Measurements from ENCODE around the gene TMEM98.
"Not testable (repeated sequence)": the region's sequence is repeated elsewhere in the genome, so short reads cannot be mapped to it uniquely, and the experiment has no call there.

TMEM98 gene

GRCh38 chr17:32944248-32945020 lies 16.5 kb downstream of the TMEM98 start:
- no peak for DNase-seq

- no peak for DNase-seq
Measured at GRCh38 chr17:32946375-32947135, 18.6 kb downstream of the TMEM98 start.

GRCh38 chr17:32947736-32948135 lies 19.8 kb downstream of the TMEM98 start:
- DNase-seq: no peak

- no peak for DNase-seq
Measured at GRCh38 chr17:32949181-32949580, 21.2 kb downstream of the TMEM98 start.

GRCh38 chr17:32952491-32952890 lies 24.5 kb downstream of the TMEM98 start:
- DNase-seq: not testable (repeated sequence)

GRCh38 chr17:32953045-32953444 lies 25.1 kb downstream of the TMEM98 start:
- no peak for DNase-seq

GRCh38 chr17:32953857-32954256 lies 25.9 kb downstream of the TMEM98 start:
- DNase-seq: no peak

- no peak for DNase-seq
Measured at GRCh38 chr17:32954477-32954876, 26.5 kb downstream of the TMEM98 start.

GRCh38 chr17:32955155-32955554 lies 27.2 kb downstream of the TMEM98 start:
- DNase-seq: no peak

- no peak for DNase-seq
Measured at GRCh38 chr17:32956240-32956970, 28.5 kb downstream of the TMEM98 start.

GRCh38 chr17:32958418-32958817 lies 30.5 kb downstream of the TMEM98 start:
- DNase-seq: no peak

- no peak for DNase-seq
Measured at GRCh38 chr17:32960815-32961214, 32.9 kb downstream of the TMEM98 start.

GRCh38 chr17:32962320-32962711 lies 34.4 kb downstream of the TMEM98 start:
- DNase-seq: no peak

GRCh38 chr17:32964541-32964940 lies 36.6 kb downstream of the TMEM98 start:
- no peak for DNase-seq

- not testable (repeated sequence) for DNase-seq
Measured at GRCh38 chr17:32969231-32969630, 41.3 kb downstream of the TMEM98 start.

GRCh38 chr17:32970281-32970680 lies 42.3 kb downstream of the TMEM98 start:
- DNase-seq: no peak

- no peak for DNase-seq
Measured at GRCh38 chr17:32971171-32971570, 43.2 kb downstream of the TMEM98 start.

- DNase-seq: no peak
Measured at GRCh38 chr17:32976131-32976530, 48.2 kb downstream of the TMEM98 start.

GRCh38 chr17:32976605-32977004 lies 48.7 kb downstream of the TMEM98 start:
- DNase-seq: no peak

GRCh38 chr17:32980230-32980629 lies 52.3 kb downstream of the TMEM98 start:
- DNase-seq: no peak

GRCh38 chr17:32981611-32982010 lies 53.7 kb downstream of the TMEM98 start:
- DNase-seq: not testable (repeated sequence)

GRCh38 chr17:32985050-32985756 lies 57.2 kb downstream of the TMEM98 start:
- no peak for DNase-seq

GRCh38 chr17:32987453-32987805 lies 59.5 kb downstream of the TMEM98 start:
- DNase-seq: not testable (repeated sequence)

Data from DMS53 (cell line).